ENCODE measurements around the gene MINDY4. TPM values are rescaled to one million over a fixed set of nuclear protein-coding genes. Genes with fewer than 3 reads are reported as not detected.

Gene MINDY4
- total and polyA plus RNA-seq, 2 of the 8 experiments (the other 6 are each of a cell fraction or from before 2014, with no cell fraction given): 1.3 to 3.6 TPM

DNA sequence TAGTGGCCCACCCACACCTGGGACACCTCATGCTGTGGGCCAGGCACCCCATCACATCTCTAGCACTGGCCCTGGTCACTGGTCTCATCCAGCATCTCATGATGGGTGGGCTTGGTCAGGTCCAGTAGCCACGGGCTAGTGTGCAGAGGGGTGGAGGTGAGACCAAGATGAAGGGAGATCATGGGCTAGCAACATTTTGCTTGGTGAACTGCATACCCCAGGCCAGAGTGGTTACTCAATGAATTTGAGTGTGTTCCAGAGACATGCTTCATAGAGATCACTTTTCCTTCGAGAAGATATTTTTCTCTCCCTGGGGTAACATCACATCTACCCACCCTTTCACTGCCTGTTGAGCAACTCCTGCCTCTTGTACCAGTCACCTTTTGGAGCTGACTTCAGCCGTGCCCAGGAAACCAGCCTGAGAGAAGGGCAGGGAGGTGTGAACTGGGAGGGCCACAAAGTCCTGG lies 44.2 kb downstream of the MINDY4 start:
- no peak overlapping the region for H2BK15ac ChIP-seq (ENCODE audit: low read length)
- WGBS, 2 experiments (ENCODE audit: extremely low coverage in 1 of 2, insufficient coverage in 1 of 2, insufficient read length in 1 of 2, insufficient replicate concordance in 2 of 2, low coverage in 1 of 2, low lambda C conversion rate in 2 of 2, missing lambda C conversion rate in 1 of 2): 88% methylated on average over 3 of the region's 3 CpGs; no CpG with 5 or more reads in 1 of the 2 experiments
- H2BK12ac ChIP-seq (ENCODE audit: low read depth, low read length): no peak overlapping the region
- H3K23me2 ChIP-seq (ENCODE audit: low read depth, low read length): no peaks in the 10 kb centered on the region
- H3K56ac ChIP-seq (replicated peaks; ENCODE audit: insufficient read length, low read depth, low read length): no peak overlapping the region
- no peak overlapping the region for H3K4me3 ChIP-seq (ENCODE audit: extremely low read depth in 1 of 4, insufficient read depth in 2 of 4, low read depth in 3 of 4, low read length in 4 of 4)
- no peaks in the 10 kb centered on the region for H3K9me3 ChIP-seq (ENCODE audit: insufficient read depth in 2 of 2, low read depth in 1 of 2, low read length in 1 of 2)
- no peak overlapping the region for H4K5ac ChIP-seq (ENCODE audit: insufficient read length, low read depth, low read length)
- no peak overlapping the region for H2BK5ac ChIP-seq (ENCODE audit: low read depth, low read length)
- POLR2A ChIA-PET (ENCODE audit: partially characterized antibody): no interaction called here
- H4K8ac ChIP-seq (ENCODE audit: extremely low read depth, insufficient read depth, low read length): no peak overlapping the region
- no peak overlapping the region for H2AFZ ChIP-seq (ENCODE audit: low read length)
- no peak overlapping the region for H2AK5ac ChIP-seq (ENCODE audit: low read depth, low read length)
- H3K4me1 ChIP-seq (replicated peaks in 1 of 4; ENCODE audit: control insufficient read depth in 3 of 4, insufficient read depth in 4 of 4, low read length in 3 of 4): peaks cover 0 to 5% (median 0%) of the 10 kb centered on the region in 4 experiments; a peak in 2 of 7 replicates
- no peaks in the 10 kb centered on the region for H3K27me3 ChIP-seq (replicated peaks in 1 of 4; ENCODE audit: control insufficient read depth in 3 of 4, extremely low read depth in 1 of 4, insufficient read depth in 3 of 4, low read length in 3 of 4)
- no peak overlapping the region for H3K18ac ChIP-seq (ENCODE audit: extremely low read depth, low read length)
- H3K9ac ChIP-seq (replicated peaks in 1 of 4; ENCODE audit: extremely low read depth in 1 of 4, low read depth in 3 of 4, low read length in 3 of 4): no peak overlapping the region
- FAIRE-seq (no peak), DNase-seq (ENCODE audit: low read depth in 1 of 2, low spot score in 2 of 2) (no peak)
- H3K79me2 ChIP-seq (ENCODE audit: control insufficient read depth in 1 of 2, insufficient read depth in 2 of 2, low read length in 2 of 2): no peaks in the 10 kb centered on the region
- no peaks in the 10 kb centered on the region for H3K79me1 ChIP-seq (ENCODE audit: low read depth, low read length)
- no peak overlapping the region for H3K27ac ChIP-seq (ENCODE audit: low read depth, low read length)
- H3K14ac ChIP-seq (ENCODE audit: insufficient read length): no peak overlapping the region
- H3K4me2 ChIP-seq (ENCODE audit: insufficient read depth in 1 of 2, low read depth in 2 of 2, low read length in 2 of 2): no peak overlapping the region
- H4K20me1 ChIP-seq (replicated peaks in 1 of 2; ENCODE audit: control insufficient read depth in 1 of 2, insufficient read depth in 2 of 2, low read length in 2 of 2): no peaks in the 10 kb centered on the region
- H2BK20ac ChIP-seq (ENCODE audit: low read length): no peak overlapping the region
- CTCF ChIA-PET (ENCODE audit: partially characterized antibody): interaction anchor here (0.6 to 1.8 kb wide), 7 partner anchors 9 to 90 kb away, joined by 3 to 6 read pairs (median 4); no protein-coding TSS in a partner anchor
- no peak overlapping the region for H3K4ac ChIP-seq (replicated peaks; ENCODE audit: insufficient read length, low read depth, low read length)
- no peak overlapping the region for H3K23ac ChIP-seq (ENCODE audit: insufficient read length)
- H3K36me3 ChIP-seq (ENCODE audit: control insufficient read depth in 2 of 4, insufficient read depth in 4 of 4, low read length in 3 of 4): no peaks in the 10 kb centered on the region
- no peak overlapping the region for H2BK120ac ChIP-seq (replicated peaks; ENCODE audit: low read depth, low read length)
- H4K91ac ChIP-seq (replicated peaks; ENCODE audit: insufficient read length, low read length): no peak overlapping the region
- TF ChIP-seq KDM5A (IDR thresholded peaks at IDR 0.05; ENCODE audit: low read length): no peak
- TF ChIP-seq SAP30 (IDR thresholded peaks at IDR 0.05; ENCODE audit: insufficient read depth, insufficient replicate concordance, low read length): no peak
- TF ChIP-seq RNF2 (IDR thresholded peaks at IDR 0.05; ENCODE audit: borderline replicate concordance, low read depth, low read length, missing control alignments, poor library complexity, severe bottlenecking): no peak
- TF ChIP-seq, protein P1, sequence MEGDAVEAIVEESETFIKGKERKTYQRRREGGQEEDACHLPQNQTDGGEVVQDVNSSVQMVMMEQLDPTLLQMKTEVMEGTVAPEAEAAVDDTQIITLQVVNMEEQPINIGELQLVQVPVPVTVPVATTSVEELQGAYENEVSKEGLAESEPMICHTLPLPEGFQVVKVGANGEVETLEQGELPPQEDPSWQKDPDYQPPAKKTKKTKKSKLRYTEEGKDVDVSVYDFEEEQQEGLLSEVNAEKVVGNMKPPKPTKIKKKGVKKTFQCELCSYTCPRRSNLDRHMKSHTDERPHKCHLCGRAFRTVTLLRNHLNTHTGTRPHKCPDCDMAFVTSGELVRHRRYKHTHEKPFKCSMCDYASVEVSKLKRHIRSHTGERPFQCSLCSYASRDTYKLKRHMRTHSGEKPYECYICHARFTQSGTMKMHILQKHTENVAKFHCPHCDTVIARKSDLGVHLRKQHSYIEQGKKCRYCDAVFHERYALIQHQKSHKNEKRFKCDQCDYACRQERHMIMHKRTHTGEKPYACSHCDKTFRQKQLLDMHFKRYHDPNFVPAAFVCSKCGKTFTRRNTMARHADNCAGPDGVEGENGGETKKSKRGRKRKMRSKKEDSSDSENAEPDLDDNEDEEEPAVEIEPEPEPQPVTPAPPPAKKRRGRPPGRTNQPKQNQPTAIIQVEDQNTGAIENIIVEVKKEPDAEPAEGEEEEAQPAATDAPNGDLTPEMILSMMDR (IDR thresholded peaks at IDR 0.05; ENCODE audit: control extremely low read depth in 1 of 3, insufficient read depth in 1 of 3, low read depth in 1 of 3, low read length in 3 of 3): no peak
- no peak for TF ChIP-seq RBBP5 (IDR thresholded peaks at IDR 0.05; ENCODE audit: borderline replicate concordance, low read depth, low read length)
- no peak for TF ChIP-seq JUND (IDR thresholded peaks at IDR 0.05; ENCODE audit: low read length)
- no peak for TF ChIP-seq PHF8 (conservative IDR thresholded peaks at IDR 0.05; ENCODE audit: low read depth, low read length)
- no peak for TF ChIP-seq NRF1 (IDR thresholded peaks at IDR 0.05; ENCODE audit: low read depth, low read length)
- no peak for TF ChIP-seq MAFK (IDR thresholded peaks at IDR 0.05; ENCODE audit: low read depth, low read length)
- TF ChIP-seq POU5F1 (IDR thresholded peaks at IDR 0.05; ENCODE audit: low read depth, low read length): no peak
- no peak for TF ChIP-seq FOSL1 (IDR thresholded peaks at IDR 0.05; ENCODE audit: insufficient read depth, low read depth, low read length)

All from H1 (cell line).